CD4-positive, alpha-beta T cell treated with Interleukin-15 for 4 hours (primary cell): ENCODE measurements around the gene ELOVL2.
"Not testable (repeated sequence)": the region's sequence is repeated elsewhere in the genome, so short reads cannot be mapped to it uniquely, and the experiment has no call there.

Experiments used
- DNase-seq: peaks from one replicate; pipeline ENCODE4 v3.0.0-alpha.2; 2020; ENCODE audit warnings: low spot score

Gene ELOVL2

DNA sequence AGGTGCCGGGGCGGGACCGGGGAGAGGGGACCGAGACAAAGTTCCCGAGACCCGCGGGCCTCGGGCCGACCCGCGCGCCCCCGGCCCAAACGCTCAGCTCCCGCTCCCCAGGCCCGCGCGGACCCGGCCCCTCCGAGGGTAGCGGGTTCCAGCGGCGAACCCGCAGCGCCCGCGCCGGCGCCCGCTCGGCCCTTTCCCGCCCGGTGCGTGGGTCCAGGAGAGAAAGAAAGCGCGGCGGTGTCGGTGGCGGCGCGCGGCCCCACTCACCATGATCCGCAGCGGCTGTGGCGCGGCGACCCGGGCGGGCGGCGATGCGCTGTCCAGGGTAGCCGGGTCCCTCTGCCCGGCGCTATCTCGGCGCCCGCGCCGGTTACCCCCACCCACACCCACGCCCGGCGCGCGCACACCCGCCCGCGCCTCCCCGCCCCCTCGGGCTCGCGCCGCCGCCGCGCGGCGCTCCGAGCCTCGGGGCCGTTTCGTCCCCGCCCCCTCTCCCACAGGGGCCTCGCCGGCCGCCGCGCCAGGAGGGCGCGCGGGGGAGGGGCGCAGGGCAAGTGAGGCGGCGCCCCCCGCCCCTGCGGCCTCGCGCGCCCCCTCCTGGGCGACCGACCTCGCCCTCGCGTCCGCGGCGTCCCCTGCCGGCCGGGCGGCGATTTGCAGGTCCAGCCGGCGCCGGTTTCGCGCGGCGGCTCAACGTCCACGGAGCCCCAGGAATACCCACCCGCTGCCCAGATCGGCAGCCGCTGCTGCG lies at the start of gene ELOVL2:
Gene ELOVL2 (minus strand): TSS at position 345 of the 751 bp plus-strand sequence. CDS start 75 bp downstream, at position 270.
- DNase-seq: no peak

GRCh38 chr6:11093376-11093625 lies 49.2 kb upstream of the ELOVL2 start:
- DNase-seq: no peak

- peak; percentile 39 for DNase-seq
Observed at GRCh38 chr6:11092668-11093375, 48.7 kb upstream of the ELOVL2 start.

- not testable (repeated sequence) for DNase-seq
Observed at GRCh38 chr6:11091141-11091540, 47.0 kb upstream of the ELOVL2 start.

DNA sequence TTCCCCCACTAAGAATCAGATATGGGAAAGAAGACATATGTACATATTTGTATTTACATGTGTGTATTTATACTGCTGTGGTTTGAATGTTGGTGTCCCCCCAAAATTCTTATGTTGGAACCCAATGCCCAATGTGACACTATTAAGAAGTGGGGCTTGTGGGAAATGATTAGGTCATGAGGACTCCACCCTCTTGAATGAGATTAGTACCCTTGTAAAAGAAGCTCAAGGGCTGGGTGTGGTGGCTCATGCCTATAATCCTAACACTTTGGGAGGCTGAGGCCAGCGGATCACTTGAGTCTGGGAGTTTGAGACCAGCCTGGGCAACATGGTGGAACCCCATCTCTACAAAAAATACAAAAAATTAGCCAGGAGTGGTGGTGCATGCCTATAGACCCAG lies 45.6 kb upstream of the ELOVL2 start:
- DNase-seq: no peak

DNA sequence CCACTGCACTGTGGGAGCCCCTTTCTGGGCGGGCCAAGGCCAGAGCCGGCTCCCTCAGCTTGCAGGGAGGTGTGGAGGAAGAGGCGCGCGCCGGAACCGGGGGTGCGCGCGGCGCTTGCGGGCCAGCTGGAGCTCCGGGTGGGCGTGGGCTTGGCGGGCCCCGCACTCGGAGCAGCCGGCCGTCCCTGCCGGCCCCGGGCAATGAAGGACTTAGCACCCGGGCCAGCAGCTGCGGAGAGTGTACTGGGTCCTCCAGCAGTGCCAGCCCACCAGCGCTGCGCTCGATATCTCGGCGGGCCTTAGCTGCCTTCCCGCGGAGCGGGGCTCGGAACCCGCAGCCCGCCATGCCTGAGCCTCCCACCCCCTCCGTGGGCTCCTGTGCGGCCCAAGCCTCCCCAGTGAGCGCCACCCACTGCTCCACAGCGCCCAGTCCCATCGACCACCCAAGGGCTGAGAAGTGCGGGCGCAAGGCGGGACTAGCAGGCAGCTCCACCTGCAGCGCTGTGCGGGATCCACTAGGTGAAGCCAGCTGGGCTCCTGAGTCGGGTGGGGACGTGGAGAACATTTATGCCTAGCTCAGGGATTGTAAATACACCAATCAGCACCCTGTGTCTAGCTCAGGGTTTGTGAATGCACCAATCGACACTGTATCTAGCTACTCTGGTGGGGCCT lies 43.2 kb upstream of the ELOVL2 start:
- DNase-seq: not testable (repeated sequence)

DNA sequence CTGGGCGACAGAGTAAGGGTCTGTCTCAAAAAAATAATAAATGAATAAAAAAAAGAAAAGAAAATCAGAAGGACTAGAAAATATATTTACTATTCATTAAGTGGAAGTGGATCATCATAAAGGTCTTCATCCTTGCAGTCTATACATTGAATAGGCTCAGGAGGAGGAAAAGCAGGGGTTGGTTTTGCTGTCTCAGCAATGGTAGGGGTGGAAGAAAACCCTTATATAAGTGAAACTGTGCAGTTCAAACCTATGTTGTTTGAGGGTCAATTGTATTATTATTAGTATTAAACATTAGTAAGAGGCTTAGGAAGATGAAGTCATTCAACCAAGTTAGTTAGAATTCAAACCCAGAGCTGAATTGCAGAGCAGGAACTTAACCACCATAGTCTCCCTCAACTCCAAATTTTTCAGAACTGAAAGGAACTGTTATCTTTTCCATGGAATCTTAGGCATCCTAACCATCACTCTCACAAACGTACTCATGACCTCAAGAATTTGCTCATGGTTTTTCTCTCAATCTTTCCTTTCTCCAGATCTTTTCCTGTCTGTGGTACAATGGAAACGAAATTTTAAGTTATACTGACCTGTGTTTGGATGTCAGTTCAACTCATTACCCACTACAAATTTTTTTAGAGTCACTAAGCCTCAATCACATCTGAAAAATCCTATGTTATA lies 41.8 kb upstream of the ELOVL2 start:
- DNase-seq: no peak

GRCh38 chr6:11083956-11084355 lies 39.9 kb upstream of the ELOVL2 start:
- no peak for DNase-seq

DNA sequence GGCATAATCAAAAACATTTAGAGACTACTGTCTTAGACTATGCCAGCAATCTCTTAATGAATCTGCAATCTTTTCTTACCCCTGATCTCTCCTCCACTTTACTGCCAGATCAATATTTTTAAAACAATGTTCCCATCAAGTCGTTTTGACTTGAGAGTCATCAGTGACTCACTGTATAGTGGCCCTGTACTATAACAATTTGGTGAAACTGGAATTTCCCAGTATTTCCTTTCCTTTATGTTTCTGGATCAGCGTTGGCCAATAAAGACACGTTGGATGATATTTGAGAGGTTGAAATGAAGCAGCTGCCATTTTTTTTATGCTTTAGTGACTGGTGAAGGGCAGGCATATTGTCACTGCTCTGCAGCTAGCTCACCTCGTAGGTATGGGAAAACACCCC lies 39.4 kb upstream of the ELOVL2 start:
- no peak for DNase-seq

DNA sequence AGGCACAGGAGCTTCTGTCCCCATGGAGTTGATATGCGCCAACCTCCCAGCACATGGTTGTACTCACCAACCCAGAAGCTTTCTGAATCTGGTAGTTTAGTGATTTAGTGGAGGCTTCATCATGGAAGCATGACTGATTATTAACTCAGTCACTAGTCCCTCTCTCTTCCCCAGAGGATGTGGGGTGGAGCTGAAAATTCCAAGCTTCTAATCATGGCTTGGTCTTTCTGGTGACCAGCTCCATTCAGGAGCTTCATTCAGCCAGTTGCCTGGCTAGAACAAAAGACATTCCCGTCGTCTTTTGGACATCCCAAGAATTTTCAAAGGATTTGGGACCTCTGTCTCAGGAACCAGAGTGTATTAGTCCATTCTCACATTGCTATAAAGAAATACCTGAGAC lies 36.2 kb upstream of the ELOVL2 start:
- DNase-seq: no peak

GRCh38 chr6:11078266-11078665 lies 34.2 kb upstream of the ELOVL2 start:
- DNase-seq: no peak

GRCh38 chr6:11076540-11076939 lies 32.4 kb upstream of the ELOVL2 start:
- no peak for DNase-seq

GRCh38 chr6:11072101-11072500 lies 28.0 kb upstream of the ELOVL2 start:
- no peak for DNase-seq

GRCh38 chr6:11069760-11070159 lies 25.7 kb upstream of the ELOVL2 start:
- no peak for DNase-seq

GRCh38 chr6:11067348-11067747 lies 23.2 kb upstream of the ELOVL2 start:
- DNase-seq: no peak

DNA sequence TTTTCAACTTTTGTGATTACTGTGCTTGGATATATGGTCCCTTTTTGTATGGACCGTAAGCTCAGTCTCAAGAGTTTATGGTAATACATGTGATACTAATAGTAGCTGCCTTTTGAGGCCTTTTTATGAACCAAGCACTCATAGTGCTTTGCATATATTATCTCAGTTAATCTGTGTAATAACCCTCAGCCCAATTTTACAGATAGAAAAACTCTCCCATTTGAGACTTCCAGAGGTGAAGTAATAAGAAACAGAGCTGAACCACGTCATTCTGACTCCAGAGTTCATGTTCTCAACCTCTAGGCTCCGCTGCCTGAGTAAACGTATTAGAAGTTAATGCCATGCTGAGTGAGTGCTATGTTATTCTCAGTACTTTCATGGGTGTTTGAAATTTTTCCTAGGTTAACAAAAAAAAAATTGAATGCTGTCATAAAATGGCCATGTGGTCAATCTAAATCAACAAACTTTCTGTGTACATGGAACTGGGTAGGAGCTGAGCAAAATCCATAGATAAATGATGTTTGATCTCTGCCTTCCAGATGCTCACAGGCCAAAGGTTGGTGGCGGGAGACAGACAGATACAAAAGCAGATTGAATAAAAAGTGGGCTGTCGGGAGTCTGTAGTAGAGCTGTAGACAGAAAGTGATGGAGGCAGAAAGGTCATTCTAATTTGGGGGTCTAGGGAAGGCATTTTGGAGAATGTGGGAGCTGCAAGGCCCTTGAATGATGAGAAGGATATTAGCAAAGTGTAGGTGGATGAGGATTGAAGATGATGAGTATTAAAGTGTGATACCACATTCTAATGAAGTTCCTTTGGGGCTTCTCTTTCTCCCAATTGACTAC lies 22.6 kb upstream of the ELOVL2 start:
- no peak for DNase-seq

- DNase-seq: no peak
Observed at GRCh38 chr6:11065436-11066202, 21.5 kb upstream of the ELOVL2 start.

DNA sequence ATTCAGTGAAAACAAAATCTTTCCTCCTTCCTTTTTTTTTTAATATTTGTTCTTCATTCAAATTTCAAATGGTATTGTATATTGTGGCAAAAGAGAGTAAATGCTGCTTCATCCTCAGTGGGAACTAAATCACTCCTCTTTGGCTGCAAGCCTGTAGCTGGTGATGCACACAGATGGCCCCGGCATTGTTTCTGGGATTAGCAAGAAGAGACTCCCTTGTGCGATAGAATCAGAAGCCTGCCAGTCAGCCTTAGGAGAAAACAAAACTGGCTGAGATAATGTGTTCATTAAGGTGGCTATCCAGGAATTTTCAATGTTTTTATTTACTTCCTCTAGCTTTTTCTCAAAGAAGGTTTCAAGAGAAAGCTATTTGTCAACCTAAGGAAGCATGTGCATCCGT lies 20.7 kb upstream of the ELOVL2 start:
- no peak for DNase-seq

GRCh38 chr6:11062715-11063114 lies 18.6 kb upstream of the ELOVL2 start:
- no peak for DNase-seq

GRCh38 chr6:11062083-11062482 lies 18.0 kb upstream of the ELOVL2 start:
- DNase-seq: no peak

DNA sequence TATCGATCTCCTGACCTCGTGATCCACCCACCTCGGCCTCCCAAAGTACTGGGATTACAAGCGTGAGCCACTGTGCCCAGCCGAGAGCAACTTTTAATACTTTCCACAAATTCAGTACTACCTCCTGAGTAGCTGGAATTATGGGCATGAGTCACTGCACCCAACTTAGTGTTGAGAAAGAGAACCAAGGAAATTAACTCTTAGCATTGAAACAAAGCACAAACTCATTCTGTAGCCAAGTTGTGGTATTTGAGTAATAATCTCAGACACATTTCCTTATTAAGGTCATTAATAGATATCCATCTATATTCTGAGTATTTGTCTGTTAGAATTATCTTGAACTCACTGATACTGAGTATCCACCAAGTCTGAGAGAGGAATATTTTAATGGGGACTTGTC lies 14.3 kb upstream of the ELOVL2 start:
- no peak for DNase-seq
